Activated CD4-positive, alpha-beta T cell treated with anti-CD3 and anti-CD28 coated beads, Interleukin-2, Interleukin-4, amounts not matched to agents 100 ng/mL and 50 ng/mL, durations not matched to agents 16 hours and 8 hours (primary cell): ENCODE measurements around the gene KDM3B.
A peak's percentile ranks its signal among the peaks of the same experiment; 100 is the strongest.
"Not testable (repeated sequence)": the region's sequence is repeated elsewhere in the genome, so short reads cannot be mapped to it uniquely, and the experiment has no call there.

Source experiments
- DNase-seq: peaks from one replicate; pipeline ENCODE4 v3.0.0-alpha.2; 2020; ENCODE audit warnings: low spot score

KDM3B gene

DNA sequence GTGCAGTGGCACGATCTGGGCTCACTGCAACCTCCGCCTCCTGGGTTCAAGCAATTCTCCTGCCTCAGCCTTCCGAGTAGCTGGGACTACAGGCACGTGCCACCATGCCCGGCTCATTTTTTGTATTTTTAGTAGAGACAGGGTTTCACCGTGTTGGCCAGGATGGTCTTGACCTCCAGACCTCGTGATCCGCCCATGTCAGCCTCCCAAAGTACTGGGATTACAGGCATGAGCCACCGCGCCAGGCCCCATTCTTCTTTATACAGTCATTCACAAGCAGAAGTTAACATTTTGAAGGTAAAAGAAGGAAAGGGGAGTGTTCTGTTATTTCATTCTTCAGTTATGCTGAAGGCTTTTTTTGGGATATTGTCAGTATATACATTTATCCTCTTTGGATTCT lies 37.4 kb downstream of the KDM3B start:
- not testable (repeated sequence) for DNase-seq

GRCh38 chr5:138391859-138392386 lies 39.4 kb downstream of the KDM3B start:
- no peak for DNase-seq

DNA sequence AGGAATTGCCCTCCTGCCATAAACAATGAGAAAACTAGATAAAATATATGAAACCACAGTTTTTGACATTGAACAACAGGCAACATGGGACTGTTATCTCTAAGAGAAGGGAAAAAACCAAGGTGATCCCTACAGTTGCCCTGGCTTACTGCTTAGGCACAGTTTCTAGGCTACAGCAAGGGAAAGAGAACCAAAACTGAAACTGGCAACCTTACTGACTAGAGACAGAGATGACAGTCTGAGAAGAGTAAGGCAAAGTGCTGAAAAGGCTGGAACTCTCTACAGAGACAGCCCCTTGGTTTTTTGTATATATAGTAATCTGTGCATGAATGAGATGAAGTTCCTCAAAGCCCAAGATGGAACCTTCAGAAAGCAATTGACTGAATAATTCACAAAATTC lies 50.2 kb downstream of the KDM3B start:
- DNase-seq = peak; percentile 28

DNA sequence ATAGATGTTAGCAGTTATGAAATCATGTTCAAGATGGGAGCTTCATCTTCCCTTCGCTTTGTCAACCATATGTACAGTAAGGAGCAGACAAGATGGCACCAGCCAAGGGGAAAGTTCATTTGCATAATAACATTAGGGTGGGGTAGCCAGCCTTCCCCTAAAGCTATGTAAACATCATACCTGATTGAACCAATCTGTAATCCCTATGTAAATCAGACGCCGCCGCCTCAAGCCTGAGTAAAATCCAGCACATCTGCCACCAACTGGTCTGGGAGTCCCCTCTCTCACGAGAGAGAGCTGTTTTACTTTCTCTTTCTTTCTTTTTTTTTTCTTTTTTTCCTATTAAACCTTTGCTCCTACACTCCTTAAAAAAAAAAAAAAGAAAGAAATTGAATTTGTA lies 55.5 kb downstream of the KDM3B start:
- peak; percentile 36 for DNase-seq

DNA sequence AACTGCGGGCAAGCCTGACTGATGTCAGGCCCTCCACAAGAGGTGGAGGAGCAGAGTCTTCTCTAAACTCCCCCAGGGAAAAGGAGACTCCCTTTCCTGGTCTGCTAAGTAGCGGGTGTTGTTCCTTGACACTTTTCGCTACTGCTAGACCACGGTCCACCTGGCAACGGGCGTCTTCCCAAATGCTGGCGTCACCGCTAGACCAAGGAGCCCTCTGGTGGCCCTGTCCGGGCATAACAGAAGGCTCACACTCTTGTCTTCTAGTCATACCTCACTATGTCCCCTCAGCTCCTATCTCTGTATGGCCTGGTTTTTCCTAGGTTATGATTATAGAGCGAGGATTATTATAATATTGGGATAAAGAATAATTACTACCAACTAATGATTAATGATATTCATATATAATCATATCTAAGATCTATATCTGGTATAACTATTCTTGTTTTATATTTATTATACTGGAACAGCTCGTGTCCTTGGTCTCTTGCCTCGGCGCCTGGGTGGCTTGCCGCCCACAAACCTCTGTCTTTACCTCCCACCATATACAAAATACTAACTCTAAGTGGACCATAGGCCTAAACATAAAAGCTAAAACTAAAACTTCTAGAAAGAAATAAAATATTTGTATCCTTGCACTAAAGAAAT lies 58.6 kb downstream of the KDM3B start:
- DNase-seq = peak; percentile 15

DNA sequence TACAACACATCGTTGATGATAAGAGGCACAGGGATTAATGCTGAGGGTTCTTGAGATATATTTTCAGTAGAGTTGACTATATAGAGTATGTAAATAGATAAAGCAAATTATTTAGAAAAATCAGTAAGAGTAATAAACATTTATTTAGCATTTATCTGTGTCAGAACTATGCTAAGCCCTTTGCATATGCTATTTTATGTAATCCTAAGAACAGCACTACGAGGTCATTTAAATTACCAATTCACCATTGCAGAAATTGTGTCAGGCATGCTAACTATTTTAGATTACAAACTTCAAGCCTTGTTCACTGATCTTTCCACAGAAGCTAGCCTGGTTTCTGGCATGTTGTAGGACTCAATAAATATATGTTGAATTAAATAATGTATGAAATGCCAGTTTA lies 66.0 kb downstream of the KDM3B start:
- DNase-seq = no peak

- DNase-seq = no peak
Observed at GRCh38 chr5:138425079-138425478, 72.6 kb downstream of the KDM3B start.

DNA sequence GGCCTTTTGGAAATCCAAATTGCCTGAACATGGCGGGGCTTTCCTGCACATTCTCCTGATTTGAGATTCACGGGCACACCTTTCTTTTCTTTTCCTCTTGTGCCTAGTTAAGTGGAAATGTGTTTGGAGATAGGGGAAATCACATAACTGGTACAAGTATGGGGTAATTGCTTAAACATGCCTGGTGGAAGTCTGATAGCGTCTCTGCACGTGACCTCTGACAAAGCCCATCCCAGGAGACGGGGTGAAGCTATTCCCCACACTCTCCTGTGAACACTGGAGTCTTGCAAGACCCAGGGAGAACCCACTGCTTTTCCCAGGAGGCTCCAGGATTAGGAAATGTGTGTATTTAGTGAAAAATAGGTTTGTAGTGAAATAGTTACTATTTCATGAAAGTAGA lies 83.5 kb downstream of the KDM3B start:
- no peak for DNase-seq

- no peak for DNase-seq
Observed at GRCh38 chr5:138438003-138438723, 85.7 kb downstream of the KDM3B start.

GRCh38 chr5:138438724-138439476 lies 86.4 kb downstream of the KDM3B start, which contains the start of gene REEP2:
TSS of gene REEP2 (plus strand) at chr5:138439057. CDS start at chr5:138439209, 152 bp downstream.
- DNase-seq = peak; percentile 35

GRCh38 chr5:138439477-138440158 lies 87.1 kb downstream of the KDM3B start:
- no peak for DNase-seq

GRCh38 chr5:138440159-138441073 lies 87.9 kb downstream of the KDM3B start:
- DNase-seq = no peak

- no peak for DNase-seq
Observed at GRCh38 chr5:138441221-138441620, 88.7 kb downstream of the KDM3B start.

DNA sequence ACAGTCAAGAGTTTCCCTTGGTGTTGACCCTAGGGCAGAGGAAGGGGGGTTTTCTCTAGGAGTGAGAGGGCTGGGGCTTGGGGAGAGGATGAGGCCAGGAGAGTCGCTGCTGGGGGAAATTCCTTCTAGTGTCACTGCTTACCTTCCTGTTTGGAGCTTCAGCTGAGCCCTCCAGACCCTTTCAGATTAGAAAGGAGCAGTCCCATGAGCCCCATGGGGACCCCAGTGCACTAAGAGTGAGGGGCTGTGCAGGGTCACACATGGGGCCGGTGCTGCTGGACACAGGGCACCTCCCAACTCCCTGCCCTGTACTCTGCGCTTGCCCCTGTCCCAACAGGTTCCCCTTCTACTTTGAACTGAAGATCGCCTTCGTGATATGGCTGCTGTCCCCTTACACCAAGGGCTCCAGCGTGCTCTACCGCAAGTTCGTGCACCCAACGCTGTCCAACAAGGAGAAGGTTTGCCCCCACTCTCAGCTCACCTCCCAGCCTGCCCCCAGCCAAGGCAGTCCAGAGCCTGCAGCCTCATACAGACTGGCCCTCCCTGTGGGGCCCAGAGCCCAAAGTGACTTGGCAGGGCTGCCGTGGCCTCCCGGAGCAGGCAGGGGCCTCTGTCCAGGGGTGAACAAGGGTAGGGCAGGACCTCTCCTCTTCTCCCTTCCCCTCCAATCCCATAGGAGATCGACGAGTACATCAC lies 91.7 kb downstream of the KDM3B start:
- DNase-seq = no peak

DNA sequence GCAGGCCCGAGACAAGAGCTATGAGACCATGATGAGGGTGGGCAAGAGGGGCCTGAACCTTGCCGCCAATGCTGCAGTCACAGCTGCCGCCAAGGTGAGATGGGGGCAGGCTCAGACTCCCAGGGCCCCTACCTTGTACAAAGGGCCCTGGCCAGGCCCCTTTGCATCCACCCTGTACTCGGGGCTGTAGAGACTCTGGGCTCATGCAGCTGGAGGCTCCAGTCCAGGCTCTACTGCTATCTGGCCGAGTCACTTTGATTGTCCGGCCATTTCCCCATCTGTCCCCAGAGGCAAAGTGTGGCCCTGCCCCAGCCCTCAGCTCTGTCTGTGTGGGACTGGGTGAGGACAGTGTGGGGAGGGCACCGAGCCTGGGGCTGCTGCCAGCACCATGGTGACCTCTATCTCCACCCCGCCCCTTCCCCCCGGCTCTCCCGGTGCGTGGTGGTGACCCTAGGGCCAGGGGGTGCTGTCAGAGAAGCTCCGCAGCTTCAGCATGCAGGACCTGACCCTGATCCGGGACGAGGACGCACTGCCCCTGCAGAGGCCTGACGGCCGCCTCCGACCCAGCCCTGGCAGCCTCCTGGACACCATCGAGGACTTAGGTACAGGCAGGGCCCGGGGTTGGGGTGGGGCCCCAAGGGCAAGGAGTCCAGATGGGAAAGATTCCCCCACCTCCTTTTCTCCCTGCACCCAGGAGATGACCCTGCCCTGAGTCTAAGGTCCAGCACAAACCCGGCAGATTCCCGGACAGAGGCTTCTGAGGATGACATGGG lies 92.5 kb downstream of the KDM3B start:
- no peak for DNase-seq

DNA sequence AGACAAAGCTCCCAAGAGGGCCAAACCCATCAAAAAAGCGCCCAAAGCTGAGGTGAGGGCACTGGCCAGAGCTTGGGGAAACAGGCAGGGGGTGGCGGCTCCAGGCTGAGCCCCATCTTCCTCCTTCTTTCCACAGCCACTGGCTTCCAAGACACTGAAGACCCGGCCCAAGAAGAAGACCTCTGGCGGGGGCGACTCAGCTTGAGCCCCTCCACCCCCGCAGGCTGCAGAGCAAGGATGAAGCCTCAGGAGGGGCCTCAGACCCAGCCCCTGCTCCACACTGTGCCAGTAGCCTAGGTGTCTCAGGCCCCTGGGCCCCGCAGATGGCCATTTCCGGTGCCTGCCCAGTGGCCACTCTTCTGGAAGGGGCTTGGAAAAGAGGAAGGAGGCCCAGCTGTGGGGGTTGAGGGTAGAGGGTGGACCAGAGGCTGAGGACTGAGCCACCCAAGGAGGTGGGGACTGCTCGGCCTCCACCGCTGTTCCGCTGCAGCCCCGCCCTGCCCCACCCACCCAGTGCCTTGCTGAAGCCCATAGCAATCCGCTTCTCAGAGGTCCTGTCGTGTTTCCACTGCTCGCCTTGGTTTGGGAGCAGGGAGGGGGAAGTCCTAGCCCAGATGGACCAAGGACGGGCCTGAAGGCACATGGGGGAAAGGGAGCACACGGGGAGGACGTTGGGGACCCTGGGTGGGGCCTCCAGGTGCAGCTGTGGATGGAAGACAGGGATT lies 93.2 kb downstream of the KDM3B start:
- no peak for DNase-seq

GRCh38 chr5:138448070-138448469 lies 95.6 kb downstream of the KDM3B start:
- no peak for DNase-seq

DNA sequence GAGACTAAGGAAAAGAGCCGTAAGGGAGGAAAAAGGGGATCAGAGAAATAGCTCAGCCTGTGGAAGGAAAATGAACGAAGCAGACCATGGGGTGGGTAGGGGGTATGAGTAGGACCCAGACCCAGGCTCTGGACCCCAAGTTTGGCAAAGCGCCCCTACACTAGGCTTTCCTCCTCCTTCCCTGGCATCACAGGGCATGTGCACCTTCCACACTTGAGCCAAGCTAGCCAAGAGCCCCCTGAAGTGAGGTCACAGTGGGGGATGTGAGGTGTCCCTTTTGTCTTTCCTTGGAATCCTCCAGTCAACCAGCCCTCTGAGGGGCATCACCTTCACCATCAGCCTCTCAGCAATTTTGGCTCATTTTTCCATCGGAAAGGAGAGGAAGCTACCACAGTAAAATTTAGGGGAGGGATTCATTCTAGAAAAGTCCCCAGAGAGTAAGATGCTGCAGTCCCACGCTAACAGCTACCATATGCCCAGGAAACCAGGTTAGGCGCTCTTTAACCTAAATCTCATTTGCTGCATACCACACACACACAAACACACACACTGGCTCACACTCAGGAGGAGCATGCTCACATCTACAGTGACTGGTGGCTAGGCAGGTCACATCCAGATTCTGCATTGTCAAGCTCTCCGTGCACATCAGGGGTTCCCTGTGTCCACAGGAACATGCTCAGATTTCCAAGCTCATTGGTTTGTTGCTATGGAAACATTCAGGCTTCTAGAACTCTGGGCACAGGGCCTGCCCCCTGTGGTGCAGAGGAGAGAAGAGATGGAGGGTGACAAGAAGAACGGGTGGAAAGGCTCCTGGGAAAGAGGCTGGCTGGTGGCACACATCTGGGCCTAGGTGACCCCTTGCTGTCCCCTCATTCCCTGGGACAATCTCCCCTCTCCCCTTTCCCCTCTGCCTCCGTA lies 96.3 kb downstream of the KDM3B start:
- no peak for DNase-seq
